ENCODE results near the gene PPP1R15B. TPM values are rescaled to one million over a fixed set of nuclear protein-coding genes. Genes with fewer than 3 reads are reported as not detected.

Gene PPP1R15B
- total RNA-seq, 1 experiment from 2014 or later: 50.7 TPM

- BruUV-seq (replicated peaks): no TSS peak
- DNase-seq (no peak), ATAC-seq (no peak)
- Histone ChIP-seq H3K79me2 (ENCODE audit: low read length) (no peaks in the 10 kb centered on the region), H3K9me2 (replicated peaks; ENCODE audit: low read length) (no peaks in the 10 kb centered on the region), H3K27me3 (ENCODE audit: low read length) (no peaks in the 10 kb centered on the region), H2AFZ (ENCODE audit: low read length) (no peak overlapping the region), H3K9me3 (ENCODE audit: low read length) (no peaks in the 10 kb centered on the region), H3K9ac (ENCODE audit: low read length) (no peak overlapping the region), H3K4me1 (ENCODE audit: insufficient read depth, low read length) (peaks cover 13% of the 10 kb centered on the region), H3F3A (ENCODE audit: low read length, unreplicated experiment) (no peaks in the 10 kb centered on the region), H3K27ac (ENCODE audit: low read length) (no peak overlapping the region), H3K4me2 (ENCODE audit: low read length) (no peak overlapping the region), H3K4me3 (ENCODE audit: low read length) (no peak overlapping the region), H3K36me3 (ENCODE audit: low read depth, low read length) (peaks cover 28% of the 10 kb centered on the region; the same call in 1 of the 2 replicates), H4K20me1 (ENCODE audit: low read length) (no peaks in the 10 kb centered on the region)
- POLR2A ChIA-PET (ENCODE audit: unreplicated experiment): interaction anchor here (0.6 kb wide), 1 partner anchor 82 kb away, joined by 5 read pairs; no protein-coding TSS in a partner anchor
- intact Hi-C loops (cut with micrococcal nuclease): no loop called here
- CTCF ChIA-PET: interaction anchor here (0.5 to 0.6 kb wide), 2 partner anchors 51 to 238 kb away, joined by 3 to 4 read pairs; no protein-coding TSS in a partner anchor
- TF ChIP-seq EZH2phosphoT487 (IDR thresholded peaks at IDR 0.05; ENCODE audit: borderline replicate concordance, low read length): no peak
Measured at GRCh38 chr1:204455063-204455830, 43.6 kb upstream of the PPP1R15B start.

GRCh38 chr1:204454476-204454875 lies 42.9 kb upstream of the PPP1R15B start:
- CTCF ChIA-PET: interaction anchor here (0.5 kb wide), 1 partner anchor 51 kb away, joined by 4 read pairs; no protein-coding TSS in a partner anchor
- POLR2A ChIA-PET (ENCODE audit: unreplicated experiment): no interaction called here

GRCh38 chr1:204453141-204453772 lies 41.6 kb upstream of the PPP1R15B start:
- peaks cover 31% of the 10 kb centered on the region for H3K4me1 ChIP-seq (ENCODE audit: insufficient read depth, low read length)
- H3K9ac ChIP-seq (ENCODE audit: low read length): no peak overlapping the region
- H3F3A ChIP-seq (ENCODE audit: low read length, unreplicated experiment): no peaks in the 10 kb centered on the region
- intact Hi-C loops (cut with micrococcal nuclease): no loop called here
- CTCF ChIA-PET: interaction anchor here (0.7 kb wide), 1 partner anchor 54 kb away, joined by 3 read pairs; no protein-coding TSS in a partner anchor
- POLR2A ChIA-PET (ENCODE audit: unreplicated experiment): no interaction called here
- no peaks in the 10 kb centered on the region for H3K9me3 ChIP-seq (ENCODE audit: low read length)
- TF ChIP-seq EZH2 (IDR thresholded peaks at IDR 0.05; ENCODE audit: low read length, unreplicated experiment) (no peak), CTCF (conservative IDR thresholded peaks at IDR 0.05; ENCODE audit: low read depth, low read length) (no peak)
- H2AFZ ChIP-seq (ENCODE audit: low read length): no peak overlapping the region
- H3K79me2 ChIP-seq (ENCODE audit: low read length): no peaks in the 10 kb centered on the region
- H3K4me3 ChIP-seq (ENCODE audit: low read length): no peak overlapping the region
- H3K36me3 ChIP-seq (ENCODE audit: low read depth, low read length): peaks cover 26% of the 10 kb centered on the region
- H3K27me3 ChIP-seq (ENCODE audit: low read length): no peaks in the 10 kb centered on the region
- no peak overlapping the region for H3K4me2 ChIP-seq (ENCODE audit: low read length)
- BruUV-seq (replicated peaks): no TSS peak
- DNase-seq (no peak), ATAC-seq (no peak)
- H3K27ac ChIP-seq (ENCODE audit: low read length): no peak overlapping the region
- no peaks in the 10 kb centered on the region for H4K20me1 ChIP-seq (ENCODE audit: low read length)
- H3K9me2 ChIP-seq (replicated peaks; ENCODE audit: low read length): no peaks in the 10 kb centered on the region

More at GRCh38 chr1:204454476-204454875, 42.9 kb upstream of the PPP1R15B start:
- no peaks in the 10 kb centered on the region for H3K9me2 ChIP-seq (replicated peaks; ENCODE audit: low read length)
- H3K36me3 ChIP-seq (ENCODE audit: low read depth, low read length): peaks cover 28% of the 10 kb centered on the region; the same call in 1 of the 2 replicates
- DNase-seq (no peak), ATAC-seq (no peak)
- no peak overlapping the region for H3K4me2 ChIP-seq (ENCODE audit: low read length)
- no peak overlapping the region for H2AFZ ChIP-seq (ENCODE audit: low read length)
- intact Hi-C loops (cut with micrococcal nuclease): no loop called here
- no peak overlapping the region for H3K9ac ChIP-seq (ENCODE audit: low read length)
- H3F3A ChIP-seq (ENCODE audit: low read length, unreplicated experiment): no peaks in the 10 kb centered on the region
- no peaks in the 10 kb centered on the region for H3K9me3 ChIP-seq (ENCODE audit: low read length)
- H3K4me3 ChIP-seq (ENCODE audit: low read length): no peak overlapping the region
- H3K27ac ChIP-seq (ENCODE audit: low read length): no peak overlapping the region
- H4K20me1 ChIP-seq (ENCODE audit: low read length): no peaks in the 10 kb centered on the region
- TF ChIP-seq CTCF (conservative IDR thresholded peaks at IDR 0.05; ENCODE audit: low read depth, low read length) (no peak), EZH2phosphoT487 (IDR thresholded peaks at IDR 0.05; ENCODE audit: borderline replicate concordance, low read length) (no peak), EZH2 (IDR thresholded peaks at IDR 0.05; ENCODE audit: low read length, unreplicated experiment) (no peak)
- H3K27me3 ChIP-seq (ENCODE audit: low read length): no peaks in the 10 kb centered on the region
- peaks cover 21% of the 10 kb centered on the region for H3K4me1 ChIP-seq (ENCODE audit: insufficient read depth, low read length)
- BruUV-seq (replicated peaks): no TSS peak
- no peaks in the 10 kb centered on the region for H3K79me2 ChIP-seq (ENCODE audit: low read length)

All from PC-3 (cell line).